Measurements from ENCODE around the gene HDAC7. TPM values are rescaled to one million over a fixed set of nuclear protein-coding genes. Genes with fewer than 3 reads are reported as not detected.

The HDAC7 gene
- total and polyA plus RNA-seq, 2 donors (not counting 1 experiment from before 2014, with no cell fraction given), result 28.1 to 31.6 TPM

DNA sequence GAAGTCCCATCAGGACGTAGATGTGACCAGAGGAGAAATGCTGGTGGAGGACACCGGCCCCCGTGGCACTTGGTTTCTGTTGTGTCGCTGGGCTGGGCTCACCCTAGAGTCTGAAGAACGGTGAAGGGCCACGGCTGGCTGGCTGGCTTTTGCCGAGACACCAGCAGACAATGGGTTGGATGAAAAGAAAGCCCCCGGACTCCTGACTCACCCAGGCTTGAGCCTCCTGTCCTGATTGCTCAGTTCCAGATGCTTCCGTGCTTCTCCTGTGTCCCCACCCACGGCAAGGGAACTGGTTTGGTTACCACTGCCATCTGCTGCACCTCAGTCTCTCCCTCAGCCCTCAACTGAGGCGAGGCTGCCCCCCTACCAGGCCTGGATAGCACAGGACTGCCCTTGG lies 84.1 kb downstream of the HDAC7 start:
- Histone ChIP-seq H3K9me3 (ENCODE audit: control insufficient read depth, insufficient read depth, low read depth, low read length) (no peaks in the 10 kb centered on the region), H3K36me3 (ENCODE audit: control insufficient read depth, insufficient read depth, low read length) (no peaks in the 10 kb centered on the region), H3K4me3 (replicated peaks in 1 of 4; ENCODE audit: control extremely low read depth in 1 of 4, insufficient read depth in 1 of 4, low read depth in 3 of 4, low read length in 4 of 4) (no peak overlapping the region), H3K4me2 (ENCODE audit: extremely low read depth, insufficient read depth, low read length) (no peak overlapping the region), H2AFZ (ENCODE audit: low read length) (no peak overlapping the region), H3K79me2 (ENCODE audit: control insufficient read depth, insufficient read depth, low read length) (no peaks in the 10 kb centered on the region), H3K27ac (ENCODE audit: insufficient read depth, low read length) (no peak overlapping the region), H3K9ac (ENCODE audit: insufficient read depth, low read length) (no peak overlapping the region), H3K4me1 (ENCODE audit: control insufficient read depth, extremely low read depth, insufficient read depth, low read length) (peaks cover 18% of the 10 kb centered on the region), H4K20me1 (ENCODE audit: control insufficient read depth, extremely low read depth, insufficient read depth, low read length) (no peaks in the 10 kb centered on the region), H3K27me3 (ENCODE audit: control insufficient read depth, insufficient read depth, low read length) (no peaks in the 10 kb centered on the region)
- TF ChIP-seq, protein P1, sequence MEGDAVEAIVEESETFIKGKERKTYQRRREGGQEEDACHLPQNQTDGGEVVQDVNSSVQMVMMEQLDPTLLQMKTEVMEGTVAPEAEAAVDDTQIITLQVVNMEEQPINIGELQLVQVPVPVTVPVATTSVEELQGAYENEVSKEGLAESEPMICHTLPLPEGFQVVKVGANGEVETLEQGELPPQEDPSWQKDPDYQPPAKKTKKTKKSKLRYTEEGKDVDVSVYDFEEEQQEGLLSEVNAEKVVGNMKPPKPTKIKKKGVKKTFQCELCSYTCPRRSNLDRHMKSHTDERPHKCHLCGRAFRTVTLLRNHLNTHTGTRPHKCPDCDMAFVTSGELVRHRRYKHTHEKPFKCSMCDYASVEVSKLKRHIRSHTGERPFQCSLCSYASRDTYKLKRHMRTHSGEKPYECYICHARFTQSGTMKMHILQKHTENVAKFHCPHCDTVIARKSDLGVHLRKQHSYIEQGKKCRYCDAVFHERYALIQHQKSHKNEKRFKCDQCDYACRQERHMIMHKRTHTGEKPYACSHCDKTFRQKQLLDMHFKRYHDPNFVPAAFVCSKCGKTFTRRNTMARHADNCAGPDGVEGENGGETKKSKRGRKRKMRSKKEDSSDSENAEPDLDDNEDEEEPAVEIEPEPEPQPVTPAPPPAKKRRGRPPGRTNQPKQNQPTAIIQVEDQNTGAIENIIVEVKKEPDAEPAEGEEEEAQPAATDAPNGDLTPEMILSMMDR (conservative IDR thresholded peaks at IDR 0.05 in 1 of 2, IDR thresholded peaks at IDR 0.05 in 1 of 2; ENCODE audit: low read depth in 1 of 2, low read length in 2 of 2), result no peak
- no peak for TF ChIP-seq EZH2 (IDR thresholded peaks at IDR 0.05; ENCODE audit: low read length, missing control alignments)
- DNase-seq (ENCODE audit: low read depth in 2 of 2), result peak in 1 of 2 donors; percentile 25

DNA sequence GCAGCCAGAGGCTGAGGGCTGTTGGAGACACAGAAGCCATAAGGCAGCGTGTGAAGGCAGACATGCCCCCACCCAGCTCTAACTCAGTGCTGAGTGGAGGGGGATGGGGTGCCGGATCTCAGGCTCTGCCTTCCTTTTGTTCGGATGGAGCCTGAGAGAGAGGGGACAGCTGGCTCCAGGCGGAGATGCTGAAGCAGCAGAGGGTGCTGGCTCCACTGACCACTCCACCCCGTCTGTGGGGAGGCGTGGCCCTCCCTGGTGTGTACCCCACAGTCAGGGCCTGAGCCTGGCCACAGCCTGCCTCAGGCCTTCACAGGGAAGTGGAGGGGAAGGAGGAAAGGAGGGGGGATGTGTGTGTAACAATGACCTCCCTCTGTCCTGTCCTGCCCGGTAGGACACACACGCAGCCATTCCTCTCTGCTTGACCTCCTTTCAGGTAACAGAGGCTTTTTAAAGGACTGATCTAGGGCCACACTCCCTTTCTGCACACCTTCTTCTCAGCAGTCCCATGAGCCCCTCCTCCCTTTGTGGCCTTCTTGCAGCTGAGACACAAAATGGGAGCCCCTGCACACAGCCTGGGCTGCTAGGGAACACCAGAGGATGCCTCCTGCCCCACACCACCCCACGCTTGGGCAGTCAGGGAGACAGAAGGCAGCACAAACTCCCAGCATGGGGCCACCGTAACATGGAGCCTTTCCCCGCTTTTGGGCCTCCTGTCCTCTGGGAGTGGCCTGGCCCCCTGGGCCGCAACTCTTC lies 84.8 kb downstream of the HDAC7 start:
- Histone ChIP-seq H3K4me1 (ENCODE audit: control insufficient read depth, extremely low read depth, insufficient read depth, low read length) (peaks cover 23% of the 10 kb centered on the region), H3K9me3 (ENCODE audit: control insufficient read depth, insufficient read depth, low read depth, low read length) (no peaks in the 10 kb centered on the region), H3K9ac (ENCODE audit: insufficient read depth, low read length) (no peak overlapping the region), H2AFZ (ENCODE audit: low read length) (no peak overlapping the region), H4K20me1 (ENCODE audit: control insufficient read depth, extremely low read depth, insufficient read depth, low read length) (no peaks in the 10 kb centered on the region), H3K4me3 (replicated peaks in 1 of 4; ENCODE audit: control extremely low read depth in 1 of 4, insufficient read depth in 1 of 4, low read depth in 3 of 4, low read length in 4 of 4) (no peak overlapping the region), H3K4me2 (ENCODE audit: extremely low read depth, insufficient read depth, low read length) (no peak overlapping the region), H3K36me3 (ENCODE audit: control insufficient read depth, insufficient read depth, low read length) (no peaks in the 10 kb centered on the region), H3K27me3 (ENCODE audit: control insufficient read depth, insufficient read depth, low read length) (no peaks in the 10 kb centered on the region), H3K27ac (ENCODE audit: insufficient read depth, low read length) (no peak overlapping the region), H3K79me2 (ENCODE audit: control insufficient read depth, insufficient read depth, low read length) (no peaks in the 10 kb centered on the region)
- TF ChIP-seq, protein P1 (conservative IDR thresholded peaks at IDR 0.05 in 1 of 2, IDR thresholded peaks at IDR 0.05 in 1 of 2; ENCODE audit: low read depth in 1 of 2, low read length in 2 of 2), result no peak
- no peak for TF ChIP-seq EZH2 (IDR thresholded peaks at IDR 0.05; ENCODE audit: low read length, missing control alignments)
- peak in 1 of 2 donors; percentile 24 for DNase-seq (ENCODE audit: low read depth in 2 of 2)

DNA sequence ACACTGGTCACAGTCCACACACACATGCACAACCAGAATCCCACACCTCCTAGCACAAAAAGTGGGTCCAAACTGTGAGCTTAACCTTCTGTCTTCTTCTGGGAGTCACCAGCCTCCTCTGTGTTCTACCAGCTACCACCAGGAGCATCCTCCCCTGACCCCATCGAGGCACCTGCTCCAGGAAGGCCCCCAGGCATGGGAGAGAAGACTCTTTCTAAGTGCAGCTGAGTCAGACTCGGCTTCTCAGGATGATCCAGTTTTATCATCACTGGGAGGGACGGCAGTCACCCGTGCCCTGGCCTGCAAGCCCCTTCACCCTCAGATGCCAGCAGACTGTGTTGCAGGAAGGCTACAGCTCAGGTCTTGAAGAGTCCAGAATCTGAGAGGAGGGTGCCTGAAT lies 86.6 kb downstream of the HDAC7 start:
- Histone ChIP-seq H3K27ac (ENCODE audit: insufficient read depth, low read length) (no peak overlapping the region), H3K4me2 (ENCODE audit: extremely low read depth, insufficient read depth, low read length) (no peak overlapping the region), H4K20me1 (ENCODE audit: control insufficient read depth, extremely low read depth, insufficient read depth, low read length) (no peaks in the 10 kb centered on the region), H3K9me3 (ENCODE audit: control insufficient read depth, insufficient read depth, low read depth, low read length) (no peaks in the 10 kb centered on the region), H3K79me2 (ENCODE audit: control insufficient read depth, insufficient read depth, low read length) (no peaks in the 10 kb centered on the region), H3K9ac (ENCODE audit: insufficient read depth, low read length) (no peak overlapping the region), H3K36me3 (ENCODE audit: control insufficient read depth, insufficient read depth, low read length) (no peaks in the 10 kb centered on the region), H2AFZ (ENCODE audit: low read length) (no peak overlapping the region), H3K4me3 (replicated peaks in 1 of 4; ENCODE audit: control extremely low read depth in 1 of 4, insufficient read depth in 1 of 4, low read depth in 3 of 4, low read length in 4 of 4) (no peak overlapping the region), H3K27me3 (ENCODE audit: control insufficient read depth, insufficient read depth, low read length) (no peaks in the 10 kb centered on the region), H3K4me1 (ENCODE audit: control insufficient read depth, extremely low read depth, insufficient read depth, low read length) (peaks cover 30% of the 10 kb centered on the region)
- TF ChIP-seq, protein P1 (conservative IDR thresholded peaks at IDR 0.05 in 1 of 2, IDR thresholded peaks at IDR 0.05 in 1 of 2; ENCODE audit: low read depth in 1 of 2, low read length in 2 of 2), result no peak
- TF ChIP-seq EZH2 (IDR thresholded peaks at IDR 0.05; ENCODE audit: low read length, missing control alignments), result no peak
- no peak for DNase-seq (ENCODE audit: low read depth in 2 of 2)

Other genes starting within 250 kb of the HDAC7 start
- gene RPAP3, start 113.9 kb downstream of the HDAC7 start, total RNA-seq, result 11.3 and 12.1 TPM in 2 replicates
- gene RPAP3, start 113.9 kb downstream of the HDAC7 start, polyA plus RNA-seq, result 21.0 and 23.8 TPM in 2 replicates
- 0.17 TPM in 1 of 2 replicates, not detected in the other for gene ENDOU, start 94.4 kb downstream of the HDAC7 start, total RNA-seq
- gene ENDOU, start 94.4 kb downstream of the HDAC7 start, polyA plus RNA-seq, result 0.07 and 0.09 TPM in 2 replicates
- 1.0 and 2.8 TPM in 2 replicates for gene RAPGEF3, start 61.0 kb downstream of the HDAC7 start, total RNA-seq
- gene RAPGEF3, start 61.0 kb downstream of the HDAC7 start, polyA plus RNA-seq, result 0.83 and 0.95 TPM in 2 replicates
- 12.8 and 18.7 TPM in 2 replicates for gene SLC48A1, start 46.7 kb downstream of the HDAC7 start, total RNA-seq
- 8.9 and 9.0 TPM in 2 replicates for gene SLC48A1, start 46.7 kb downstream of the HDAC7 start, polyA plus RNA-seq
- gene VDR, start 85.1 kb upstream of the HDAC7 start, total RNA-seq, result 9.8 and 16.2 TPM in 2 replicates
- 24.4 and 33.9 TPM in 2 replicates for gene VDR, start 85.1 kb upstream of the HDAC7 start, polyA plus RNA-seq
- gene TMEM106C, start 143.7 kb upstream of the HDAC7 start, total RNA-seq, result 56.5 and 91.7 TPM in 2 replicates
- 85.0 and 166 TPM in 2 replicates for gene TMEM106C, start 143.7 kb upstream of the HDAC7 start, polyA plus RNA-seq
- not detected in 2 replicates for gene COL2A1, start 184.6 kb upstream of the HDAC7 start, total RNA-seq
- not detected in 2 replicates for gene COL2A1, start 184.6 kb upstream of the HDAC7 start, polyA plus RNA-seq